Fibroblast of skin of back (primary cell): ENCODE data around the gene CERCAM. TPM values are rescaled to one million over a fixed set of nuclear protein-coding genes. Genes with fewer than 3 reads are reported as not detected.

Experiments
- DNase-seq: peaks from one replicate; pipeline ENCODE4 v3.0.0-alpha.2; 2013
- polyA plus RNA-seq, 2 experiments: library from polyadenylated mRNA; unstranded; fragments of 120-200 nt; gene quantifications; one replicate each; pipeline ENCODE4 v1.2.1, GENCODE V29; 2013; ENCODE audit not compliant: insufficient read length in 2 of 2

The CERCAM gene
- polyA plus RNA-seq (2013, experiment 1 of 2; ENCODE audit: insufficient read length), result 193 TPM
- polyA plus RNA-seq (2013, experiment 2 of 2; ENCODE audit: insufficient read length), result 239 TPM

GRCh38 chr9:128420651-128421481, at the start of gene CERCAM:
TSS of gene CERCAM (plus strand) at chr9:128420857. CDS start at chr9:128420878, 21 bp downstream.
- peak; percentile 61 for DNase-seq

- DNase-seq, result no peak
Observed at GRCh38 chr9:128371630-128372117, 49.0 kb upstream of the CERCAM start.

- no peak for DNase-seq
Observed at GRCh38 chr9:128372188-128372641, 48.4 kb upstream of the CERCAM start.

GRCh38 chr9:128372784-128373183, 47.9 kb upstream of the CERCAM start:
- no peak for DNase-seq

- no peak for DNase-seq
Observed at GRCh38 chr9:128374221-128374675, 46.4 kb upstream of the CERCAM start.

- DNase-seq, result no peak
Observed at GRCh38 chr9:128375865-128376264, 44.8 kb upstream of the CERCAM start.

GRCh38 chr9:128382261-128382660, 38.4 kb upstream of the CERCAM start:
- no peak for DNase-seq

GRCh38 chr9:128383007-128383753, 37.5 kb upstream of the CERCAM start:
- no peak for DNase-seq

- no peak for DNase-seq
Observed at GRCh38 chr9:128383791-128384190, 36.9 kb upstream of the CERCAM start.

- no peak for DNase-seq
Observed at GRCh38 chr9:128384801-128385495, 35.7 kb upstream of the CERCAM start.

- DNase-seq, result no peak
Observed at GRCh38 chr9:128385496-128386460, 34.9 kb upstream of the CERCAM start.

GRCh38 chr9:128388150-128388549, 32.5 kb upstream of the CERCAM start:
- no peak for DNase-seq

- DNase-seq, result no peak
Observed at GRCh38 chr9:128389395-128390149, 31.1 kb upstream of the CERCAM start.

- no peak for DNase-seq
Observed at GRCh38 chr9:128390150-128390812, 30.4 kb upstream of the CERCAM start.

- DNase-seq, result no peak
Observed at GRCh38 chr9:128390813-128391711, 29.6 kb upstream of the CERCAM start.

GRCh38 chr9:128391956-128392301, 28.7 kb upstream of the CERCAM start:
- DNase-seq, result no peak

GRCh38 chr9:128392302-128393144, 28.1 kb upstream of the CERCAM start:
- no peak for DNase-seq
